Measurements from ENCODE around the gene MTHFD2. TPM values are rescaled to one million over a fixed set of nuclear protein-coding genes. Genes with fewer than 3 reads are reported as not detected.

The MTHFD2 gene
- total and polyA plus RNA-seq, 2 donors (not counting 1 experiment from before 2014, with no cell fraction given): 9.5 to 18.0 TPM

DNA sequence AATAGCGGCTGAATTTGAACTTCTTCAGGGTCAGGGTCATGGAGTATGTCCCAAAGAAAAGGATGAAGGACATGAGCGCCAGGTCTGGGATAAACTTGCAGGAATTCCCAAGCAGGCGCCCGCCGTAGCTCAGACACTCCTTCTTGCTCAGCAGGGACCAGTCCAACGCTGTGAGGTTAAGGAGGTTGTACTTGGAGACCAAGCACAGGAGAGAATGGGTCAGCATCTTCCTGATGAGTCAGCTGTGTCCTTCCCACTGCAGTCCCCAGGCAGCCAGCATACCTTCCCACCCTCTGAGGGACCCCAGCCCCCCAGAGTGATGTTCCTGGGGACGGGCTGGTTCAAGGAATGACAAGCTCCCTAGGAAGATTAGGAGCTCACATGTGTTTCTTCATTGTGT lies 40.9 kb downstream of the MTHFD2 start:
- Histone ChIP-seq H3K4me3 (ENCODE audit: control extremely low read depth in 1 of 5, extremely low read depth in 1 of 5, insufficient read depth in 1 of 5, low read depth in 2 of 5, low read length in 4 of 5) (no peak overlapping the region), H3K4me2 (replicated peaks; ENCODE audit: low read depth, low read length, poor library complexity, severe bottlenecking) (no peak overlapping the region), H3K4me1 (ENCODE audit: control insufficient read depth in 2 of 2, insufficient read depth in 2 of 2, low read length in 2 of 2) (no peaks in the 10 kb centered on the region), H3K27me3 (replicated peaks in 1 of 4; ENCODE audit: control extremely low read depth in 1 of 4, control insufficient read depth in 3 of 4, insufficient read depth in 4 of 4, low read length in 3 of 4) (no peaks in the 10 kb centered on the region), H4K20me1 (ENCODE audit: control insufficient read depth, insufficient read depth, low read length, poor library complexity, severe bottlenecking) (no peaks in the 10 kb centered on the region), H2AFZ (ENCODE audit: insufficient read depth, low read depth, low read length, poor library complexity, severe bottlenecking) (no peak overlapping the region), H3K27ac (ENCODE audit: low read length in 2 of 2) (no peak overlapping the region), H3K79me2 (ENCODE audit: control insufficient read depth, insufficient read depth, low read length) (no peaks in the 10 kb centered on the region), H3K36me3 (replicated peaks in 1 of 2; ENCODE audit: control extremely low read depth in 1 of 2, control insufficient read depth in 1 of 2, extremely low read depth in 1 of 2, insufficient read depth in 2 of 2, low read length in 1 of 2) (peaks cover 0 to 2% of the 10 kb centered on the region in 2 experiments), H3K9me3 (ENCODE audit: control extremely low read depth in 1 of 3, control insufficient read depth in 2 of 3, insufficient read depth in 1 of 3, low read length in 2 of 3) (no peaks in the 10 kb centered on the region), H3K9ac (ENCODE audit: low read length) (no peak overlapping the region)
- no peak overlapping the region for H3K27ac Mint-ChIP-seq
- ChIA-PET POLR2A (no interaction called here), CTCF (interaction anchor here (4.6 kb wide), 1 partner anchor 11 kb away, joined by 22 read pairs; no protein-coding TSS in a partner anchor)
- H3K4me3 Mint-ChIP-seq: no peak overlapping the region
- H3K27me3 Mint-ChIP-seq: no peaks in the 10 kb centered on the region
- TF ChIP-seq, protein P1, sequence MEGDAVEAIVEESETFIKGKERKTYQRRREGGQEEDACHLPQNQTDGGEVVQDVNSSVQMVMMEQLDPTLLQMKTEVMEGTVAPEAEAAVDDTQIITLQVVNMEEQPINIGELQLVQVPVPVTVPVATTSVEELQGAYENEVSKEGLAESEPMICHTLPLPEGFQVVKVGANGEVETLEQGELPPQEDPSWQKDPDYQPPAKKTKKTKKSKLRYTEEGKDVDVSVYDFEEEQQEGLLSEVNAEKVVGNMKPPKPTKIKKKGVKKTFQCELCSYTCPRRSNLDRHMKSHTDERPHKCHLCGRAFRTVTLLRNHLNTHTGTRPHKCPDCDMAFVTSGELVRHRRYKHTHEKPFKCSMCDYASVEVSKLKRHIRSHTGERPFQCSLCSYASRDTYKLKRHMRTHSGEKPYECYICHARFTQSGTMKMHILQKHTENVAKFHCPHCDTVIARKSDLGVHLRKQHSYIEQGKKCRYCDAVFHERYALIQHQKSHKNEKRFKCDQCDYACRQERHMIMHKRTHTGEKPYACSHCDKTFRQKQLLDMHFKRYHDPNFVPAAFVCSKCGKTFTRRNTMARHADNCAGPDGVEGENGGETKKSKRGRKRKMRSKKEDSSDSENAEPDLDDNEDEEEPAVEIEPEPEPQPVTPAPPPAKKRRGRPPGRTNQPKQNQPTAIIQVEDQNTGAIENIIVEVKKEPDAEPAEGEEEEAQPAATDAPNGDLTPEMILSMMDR (IDR thresholded peaks at IDR 0.05): no peak
- TF ChIP-seq EZH2 (IDR thresholded peaks at IDR 0.05; ENCODE audit: borderline replicate concordance, insufficient read depth, low read depth, low read length, poor library complexity, severe bottlenecking): no peak
- DNase-seq (no peak), ATAC-seq (ENCODE audit: low read depth) (no peak)
- 95% methylated on average over 7 of the region's 7 CpGs for WGBS (ENCODE audit: insufficient coverage)
- intact Hi-C loops (cut with micrococcal nuclease): no loop called here
- H3K9me3 Mint-ChIP-seq (ENCODE audit: insufficient read depth): no peaks in the 10 kb centered on the region
- no peaks in the 10 kb centered on the region for H3K4me1 Mint-ChIP-seq

DNA sequence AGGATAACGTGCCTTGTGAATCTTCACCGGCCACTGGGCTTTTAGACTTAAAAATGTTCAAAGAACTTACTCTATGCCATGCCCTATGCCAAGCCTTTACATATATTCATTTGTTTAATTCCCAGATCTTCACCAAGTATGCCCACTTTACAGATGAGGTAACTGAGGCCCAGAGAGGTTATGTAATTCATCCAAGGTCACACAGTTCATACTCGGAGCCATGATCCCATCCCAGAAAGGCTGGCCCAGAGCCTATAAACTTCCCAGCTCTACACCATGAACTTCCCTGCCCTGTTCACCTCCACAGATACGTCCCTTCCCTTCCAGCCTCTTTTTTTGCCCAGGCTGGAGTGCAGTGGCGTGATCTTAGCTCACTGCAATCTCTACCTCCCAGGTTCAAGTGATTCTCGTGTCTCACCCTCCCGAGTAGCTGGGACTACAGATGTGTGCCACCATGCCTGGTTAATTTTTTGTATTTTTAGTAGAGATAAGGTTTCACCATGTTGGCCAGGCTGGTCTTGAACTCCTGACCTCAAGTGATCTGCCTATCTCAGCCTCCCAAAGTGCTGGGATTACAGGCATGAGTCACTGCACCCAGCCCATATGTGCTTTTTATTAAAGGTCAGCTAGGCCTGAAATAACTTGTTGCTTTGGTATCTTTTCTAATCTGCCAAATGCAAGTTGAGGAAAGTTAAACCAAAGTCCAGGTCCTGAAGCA lies 44.1 kb downstream of the MTHFD2 start:
- Histone ChIP-seq H3K4me1 (ENCODE audit: control insufficient read depth in 2 of 2, insufficient read depth in 2 of 2, low read length in 2 of 2) (no peaks in the 10 kb centered on the region), H3K4me3 (ENCODE audit: control extremely low read depth in 1 of 5, extremely low read depth in 1 of 5, insufficient read depth in 1 of 5, low read depth in 2 of 5, low read length in 4 of 5) (no peak overlapping the region), H3K27ac (ENCODE audit: low read length in 2 of 2) (no peak overlapping the region), H3K27me3 (replicated peaks in 1 of 4; ENCODE audit: control extremely low read depth in 1 of 4, control insufficient read depth in 3 of 4, insufficient read depth in 4 of 4, low read length in 3 of 4) (no peaks in the 10 kb centered on the region), H4K20me1 (ENCODE audit: control insufficient read depth, insufficient read depth, low read length, poor library complexity, severe bottlenecking) (no peaks in the 10 kb centered on the region), H3K79me2 (ENCODE audit: control insufficient read depth, insufficient read depth, low read length) (no peaks in the 10 kb centered on the region), H2AFZ (ENCODE audit: insufficient read depth, low read depth, low read length, poor library complexity, severe bottlenecking) (no peak overlapping the region), H3K36me3 (replicated peaks in 1 of 2; ENCODE audit: control extremely low read depth in 1 of 2, control insufficient read depth in 1 of 2, extremely low read depth in 1 of 2, insufficient read depth in 2 of 2, low read length in 1 of 2) (peaks cover 0 to 2% of the 10 kb centered on the region in 2 experiments), H3K9me3 (ENCODE audit: control extremely low read depth in 1 of 3, control insufficient read depth in 2 of 3, insufficient read depth in 1 of 3, low read length in 2 of 3) (no peaks in the 10 kb centered on the region), H3K4me2 (replicated peaks; ENCODE audit: low read depth, low read length, poor library complexity, severe bottlenecking) (no peak overlapping the region), H3K9ac (ENCODE audit: low read length) (no peak overlapping the region)
- H3K27ac Mint-ChIP-seq: no peak overlapping the region
- 79% methylated on average over 4 of the region's 7 CpGs for WGBS (ENCODE audit: insufficient coverage)
- CTCF ChIA-PET: interaction anchor here (0.9 to 4.6 kb wide), 3 partner anchors 8 to 92 kb away, joined by 3 to 22 read pairs (median 4); no protein-coding TSS in a partner anchor
- no peak for DNase-seq
- no peaks in the 10 kb centered on the region for H3K27me3 Mint-ChIP-seq
- no peak for ATAC-seq (ENCODE audit: low read depth)
- H3K4me3 Mint-ChIP-seq: no peak overlapping the region
- H3K4me1 Mint-ChIP-seq: no peaks in the 10 kb centered on the region
- H3K9me3 Mint-ChIP-seq (ENCODE audit: insufficient read depth): no peaks in the 10 kb centered on the region
- TF ChIP-seq, protein P1 (IDR thresholded peaks at IDR 0.05): no peak
- TF ChIP-seq EZH2 (IDR thresholded peaks at IDR 0.05; ENCODE audit: borderline replicate concordance, insufficient read depth, low read depth, low read length, poor library complexity, severe bottlenecking): no peak
- POLR2A ChIA-PET: no interaction called here
- intact Hi-C loops (cut with micrococcal nuclease): no loop called here
